ENCODE results near the gene MKNK1. TPM values are rescaled to one million over a fixed set of nuclear protein-coding genes. Genes with fewer than 3 reads are reported as not detected.

Gene MKNK1
- total RNA-seq, 1 donor from 2014 or later = 42.5 TPM

DNA sequence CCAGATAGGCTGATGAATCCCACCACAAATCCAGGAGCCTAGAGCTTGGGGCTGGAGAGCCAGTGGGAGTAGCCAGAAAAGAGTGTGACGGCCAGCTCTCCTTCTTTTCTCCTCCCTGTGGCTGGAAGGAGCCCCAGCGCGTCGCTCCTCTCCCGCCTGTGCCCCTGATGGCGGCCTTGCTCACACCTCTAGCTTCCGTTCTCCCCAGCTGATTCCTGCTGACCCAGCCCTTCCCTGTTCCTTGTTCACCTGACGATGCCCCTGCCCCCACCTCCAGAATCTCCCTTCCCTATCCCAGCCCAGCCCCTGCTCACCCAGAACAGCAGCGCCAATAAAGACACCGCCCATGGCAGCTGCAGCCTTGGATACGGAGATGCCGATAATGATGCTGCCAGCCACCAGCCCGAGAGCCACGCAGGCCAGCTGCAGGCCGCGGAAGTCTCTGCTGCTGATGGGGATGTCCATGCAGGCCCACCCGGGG, 53.3 kb downstream of the MKNK1 start:
- no peak for DNase-seq
- no peak for ATAC-seq
- intact Hi-C loops (cut with micrococcal nuclease) = no loop called here

DNA sequence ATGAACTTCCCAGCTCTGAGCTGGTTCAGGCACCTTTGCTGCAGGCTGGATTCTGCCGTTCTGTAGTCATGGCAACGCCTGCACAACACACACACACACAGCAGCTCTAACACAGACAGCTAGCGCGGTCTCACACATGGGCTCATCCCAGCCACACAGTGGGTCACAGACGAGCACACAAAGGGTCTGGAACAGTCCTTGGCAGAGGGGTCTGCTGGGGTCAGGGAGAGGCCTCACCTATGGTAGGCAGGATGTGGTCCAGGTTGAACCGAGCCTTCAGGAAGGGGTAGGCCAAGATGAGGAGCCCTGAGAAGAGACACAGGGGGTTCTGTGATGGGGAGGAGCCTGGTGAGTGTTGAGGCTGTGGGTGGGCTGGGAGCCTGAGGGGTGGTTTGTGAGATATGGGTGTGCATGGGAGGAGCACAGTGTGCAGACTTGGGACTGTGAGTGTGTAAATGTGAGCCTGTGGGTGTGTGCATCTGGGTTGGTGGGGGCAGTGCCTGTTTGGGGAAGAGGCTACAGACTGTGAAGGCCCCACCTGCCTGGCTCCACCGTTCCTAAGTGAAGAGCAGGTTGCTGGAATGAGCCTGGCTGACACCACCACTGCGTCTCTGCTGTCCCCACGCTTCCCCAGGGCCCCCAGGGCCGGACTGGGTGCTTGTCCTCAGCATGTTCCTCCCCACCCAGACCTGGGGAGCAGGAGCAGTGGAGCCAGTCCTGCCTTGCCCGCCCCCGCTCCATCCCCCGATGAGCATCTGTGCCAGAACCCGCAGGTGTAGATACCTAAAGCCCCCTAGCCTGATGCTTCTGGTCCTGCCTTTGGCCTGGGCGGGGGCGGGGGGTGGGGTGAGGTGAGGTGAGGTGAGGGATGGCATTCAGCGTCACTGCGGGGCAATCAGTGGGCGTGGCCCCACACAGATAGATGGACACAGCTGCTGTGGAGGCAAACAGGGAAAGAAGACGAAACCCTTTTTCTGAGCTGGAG, 54.1 kb downstream of the MKNK1 start:
- intact Hi-C loops (cut with micrococcal nuclease) = no loop called here
- no peak for ATAC-seq
- no peak for DNase-seq

DNA sequence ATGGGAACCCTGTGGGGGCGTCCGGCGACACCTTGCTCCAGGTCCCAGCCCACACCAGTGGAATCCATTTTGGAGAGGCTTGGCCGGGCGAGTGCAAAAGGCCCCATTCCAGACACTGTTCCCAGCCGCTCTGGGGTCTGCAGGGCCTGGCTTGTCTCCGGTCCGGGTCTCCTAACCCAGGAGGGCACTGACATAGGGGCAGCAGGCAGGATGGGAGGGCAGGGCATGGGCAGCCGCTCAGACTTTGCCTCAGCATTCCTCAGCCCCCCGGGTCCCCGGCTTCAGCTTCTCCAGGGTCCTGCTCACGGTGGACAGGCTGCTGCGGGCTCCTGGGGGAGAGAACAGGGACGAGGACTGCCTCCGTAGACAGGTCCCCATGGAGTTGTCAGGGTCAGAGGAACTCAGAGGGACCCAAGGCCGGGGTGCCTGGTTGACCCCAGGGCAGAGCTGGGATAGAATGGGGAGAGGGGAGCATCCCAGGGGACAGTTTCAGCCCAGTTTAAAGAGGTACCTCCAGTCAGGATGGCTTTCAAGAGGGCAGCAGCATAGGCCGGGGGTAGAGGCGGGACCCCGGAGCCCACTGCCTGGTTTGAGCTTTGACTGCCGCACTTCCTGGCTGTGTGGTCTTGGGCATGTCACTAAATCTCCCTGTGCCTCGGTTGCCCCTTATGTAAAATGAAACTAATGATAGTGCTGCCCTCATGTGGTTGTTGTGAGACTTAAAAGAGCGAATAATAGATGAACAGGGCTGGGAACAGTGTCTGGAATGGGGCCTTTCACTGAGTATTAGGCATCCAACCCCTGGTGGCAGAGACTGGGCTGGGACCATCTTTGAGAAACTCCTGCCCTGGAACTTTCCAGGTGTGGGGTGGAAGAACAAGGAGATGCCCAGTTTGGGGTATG, 56.3 kb downstream of the MKNK1 start:
- intact Hi-C loops (cut with micrococcal nuclease) = no loop called here
- DNase-seq (no peak), ATAC-seq (peak; percentile 52)

DNA sequence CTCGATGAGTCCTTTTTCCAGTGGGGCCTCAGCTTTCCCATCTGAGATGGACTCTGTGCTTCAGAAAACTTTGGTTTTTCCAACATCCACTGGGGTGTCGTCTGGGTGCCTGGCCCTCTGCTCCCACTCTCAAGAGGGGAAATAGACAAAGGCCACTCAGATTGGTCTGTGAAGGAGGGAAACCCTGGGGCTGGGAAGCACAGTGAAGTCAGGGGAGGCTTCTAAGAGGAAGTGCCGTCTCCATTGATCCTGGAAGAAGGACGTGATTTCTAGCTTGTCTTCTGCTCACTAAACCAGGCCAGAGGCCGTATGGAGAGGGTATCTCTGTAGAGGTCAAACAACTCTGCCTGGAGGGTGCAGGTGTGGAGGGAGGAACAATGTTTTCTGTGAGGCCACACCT, 57.9 kb downstream of the MKNK1 start:
- DNase-seq (no peak), ATAC-seq (no peak)
- intact Hi-C loops (cut with micrococcal nuclease) = no loop called here

DNA sequence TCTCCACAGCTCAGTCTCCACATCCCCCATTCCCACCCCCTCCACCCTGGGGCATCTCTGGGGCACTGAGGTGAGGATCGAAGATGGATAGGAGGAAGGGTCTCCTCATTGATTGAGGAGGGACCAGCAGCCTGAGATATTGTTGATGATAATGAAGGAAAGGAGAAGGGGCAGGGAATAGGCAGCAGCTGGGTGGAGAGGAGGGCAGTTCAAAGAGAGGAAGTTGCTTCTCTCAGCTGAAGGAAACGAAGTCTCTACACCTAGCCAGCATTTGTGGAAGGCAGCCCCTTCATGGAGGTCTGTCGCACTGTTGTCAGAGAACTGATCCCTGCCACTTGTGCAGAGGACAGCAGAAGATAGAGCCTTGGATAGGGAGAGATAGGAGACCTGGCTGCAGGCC, 58.3 kb downstream of the MKNK1 start:
- no peak for DNase-seq
- no peak for ATAC-seq
- intact Hi-C loops (cut with micrococcal nuclease) = no loop called here

DNA sequence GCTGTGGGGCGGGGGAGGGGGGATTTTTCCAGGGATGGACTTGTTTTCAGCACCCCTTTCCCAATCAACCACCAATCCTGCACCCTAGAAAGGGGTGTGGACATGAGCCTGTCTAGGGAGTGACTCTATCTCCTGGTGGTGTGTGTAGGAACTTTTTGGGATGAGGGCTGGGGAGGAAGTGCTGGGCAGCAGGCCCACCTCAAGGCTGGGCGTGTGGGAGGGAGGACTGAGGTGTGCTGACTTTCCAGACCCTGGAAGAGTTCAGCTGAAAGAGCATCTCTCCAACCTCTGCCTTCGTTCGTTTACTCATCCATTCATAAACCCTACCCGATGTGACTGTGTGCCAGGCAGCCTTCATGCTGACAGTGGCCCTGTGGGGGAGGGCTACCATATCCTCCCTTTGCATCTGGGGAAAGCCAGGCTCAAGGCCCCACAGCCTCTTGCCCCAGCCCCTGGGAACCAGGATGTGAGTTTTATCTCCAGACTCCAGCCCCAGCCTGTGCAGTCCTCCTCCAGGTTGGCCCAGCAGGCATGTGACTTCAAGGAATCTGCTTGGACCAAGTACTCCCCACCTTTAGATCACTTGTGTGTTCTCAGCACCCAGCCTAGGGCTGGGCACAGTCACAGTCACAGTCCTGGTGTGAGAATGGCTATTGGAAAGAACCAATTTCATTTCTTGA, 59.4 kb downstream of the MKNK1 start:
- no peak for DNase-seq
- no peak for ATAC-seq
- intact Hi-C loops (cut with micrococcal nuclease) = no loop called here

DNA sequence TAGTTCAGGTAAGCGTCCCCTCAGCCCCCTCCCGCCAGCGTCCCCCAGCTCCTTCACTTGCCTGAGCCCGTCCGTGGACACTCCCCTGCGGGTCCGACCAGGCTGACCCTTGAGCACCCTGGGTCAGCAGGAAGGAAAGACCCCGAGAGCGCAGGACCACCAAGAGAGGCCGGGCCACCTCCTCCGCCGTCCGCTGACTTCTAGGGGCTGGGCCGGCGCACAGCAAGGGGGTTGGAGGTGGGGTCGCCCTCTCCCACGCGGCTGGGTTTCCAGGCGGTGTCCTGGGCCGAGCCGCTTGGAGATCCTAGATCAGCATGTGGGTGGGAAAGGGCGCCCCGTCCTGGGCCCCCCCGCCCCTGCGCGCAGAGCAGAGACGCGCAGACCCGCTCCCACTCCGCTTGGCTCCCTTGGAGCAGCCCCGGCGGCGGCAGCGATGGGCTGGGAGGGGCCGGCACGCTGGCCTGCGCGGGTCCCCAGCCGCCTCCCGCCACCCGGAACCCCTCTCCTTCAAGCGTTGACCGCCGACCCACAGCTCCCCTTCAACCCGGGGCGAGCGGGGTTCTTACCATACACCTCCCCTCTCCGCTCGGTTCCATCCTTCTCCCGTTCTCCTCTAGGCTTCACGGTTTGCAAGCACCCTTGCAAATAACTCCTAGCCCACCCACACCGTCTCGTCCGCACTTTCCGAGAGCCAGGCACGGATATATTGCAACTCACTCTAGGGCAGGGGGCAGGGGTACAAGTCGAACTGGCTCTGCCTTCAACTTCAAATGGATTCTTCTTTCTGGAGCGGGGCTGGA, 60.1 kb downstream of the MKNK1 start:
- intact Hi-C loops (cut with micrococcal nuclease) = no loop called here
- ATAC-seq = peak; percentile 13
- DNase-seq = no peak

DNA sequence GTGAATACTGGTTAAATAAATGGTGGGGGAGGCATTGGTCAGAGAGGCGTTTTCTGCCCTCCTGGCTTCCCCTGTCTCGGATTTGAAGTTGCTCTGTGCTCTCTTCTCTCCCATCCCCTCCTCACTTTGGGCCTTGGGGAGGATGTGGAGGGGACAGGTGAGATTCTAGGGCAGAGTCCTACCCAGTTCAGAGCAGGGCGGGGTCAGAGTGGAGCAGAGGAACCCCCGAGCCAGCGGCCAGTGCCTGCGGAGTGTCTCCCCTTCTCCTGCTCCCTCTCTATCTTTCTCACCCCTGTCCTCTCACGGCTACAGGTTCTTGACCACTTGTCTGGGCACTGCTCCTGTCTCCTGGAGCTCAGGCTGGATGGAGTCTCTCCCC, 60.7 kb downstream of the MKNK1 start:
- no peak for DNase-seq
- intact Hi-C loops (cut with micrococcal nuclease) = no loop called here
- no peak for ATAC-seq

DNA sequence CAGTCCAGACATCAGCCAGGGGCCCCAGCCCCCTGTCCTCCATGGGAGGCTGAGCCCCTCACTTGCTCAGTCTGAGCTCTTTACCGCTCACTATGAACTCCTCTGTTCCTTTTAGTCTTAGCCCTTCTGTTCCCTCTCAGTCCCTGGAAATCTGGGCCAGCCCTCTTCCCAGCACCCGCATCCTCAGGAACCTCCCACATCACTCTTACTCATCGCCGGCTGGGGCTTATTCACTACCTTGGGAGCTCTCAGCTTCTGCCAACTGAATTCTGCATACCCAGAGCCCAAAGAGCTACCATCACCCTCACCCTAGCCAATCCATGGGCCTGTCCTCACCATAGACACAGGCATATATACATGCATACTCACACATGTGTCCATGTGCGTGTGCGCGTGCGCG, 64.1 kb downstream of the MKNK1 start:
- intact Hi-C loops (cut with micrococcal nuclease) = loop anchor here (10.0 kb wide), 1 partner anchor 185 kb away; no protein-coding TSS in a partner anchor
- DNase-seq = no peak
- no peak for ATAC-seq

DNA sequence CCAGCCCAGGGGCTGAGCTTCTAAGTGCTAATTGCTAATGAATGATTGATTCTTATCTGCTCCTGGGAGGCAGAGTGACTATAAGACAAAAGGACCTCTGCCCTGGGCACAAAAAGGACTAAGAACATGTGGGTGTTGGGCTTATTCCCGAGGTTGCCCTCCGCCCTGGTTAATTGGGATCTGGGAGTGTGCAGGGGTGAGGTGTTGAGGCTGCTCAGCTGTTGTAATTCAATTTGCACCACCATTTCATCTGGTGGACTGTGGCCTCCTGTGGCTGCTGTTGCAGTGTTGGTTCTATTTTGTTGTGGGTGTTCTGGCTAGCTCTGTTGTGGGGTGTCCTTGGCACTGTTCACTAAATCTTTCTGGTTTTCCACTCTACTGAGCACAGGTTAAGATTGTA, 65.9 kb downstream of the MKNK1 start:
- DNase-seq (no peak), ATAC-seq (no peak)
- intact Hi-C loops (cut with micrococcal nuclease) = loop anchor here (10.0 kb wide), 1 partner anchor 187 kb away; no protein-coding TSS in a partner anchor

DNA sequence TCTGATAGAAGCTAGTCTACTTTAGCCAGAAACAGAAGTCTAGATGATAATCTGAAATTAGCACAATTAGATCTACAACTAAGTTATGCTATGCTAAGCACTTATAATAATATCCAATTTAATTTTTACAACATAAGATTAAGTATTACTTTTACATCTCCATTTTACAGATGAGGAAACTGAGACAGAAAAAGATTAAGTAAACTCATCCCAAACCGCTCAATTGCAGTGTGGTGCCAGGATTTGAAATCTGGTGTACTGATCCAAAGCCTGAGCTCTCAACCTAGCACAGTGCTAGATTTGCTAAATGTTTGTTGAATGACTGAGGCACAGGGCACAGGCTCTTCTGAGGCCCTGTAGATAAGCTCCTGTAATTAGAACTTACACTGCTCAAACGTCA, 66.4 kb downstream of the MKNK1 start:
- intact Hi-C loops (cut with micrococcal nuclease) = loop anchor here (10.0 kb wide), 1 partner anchor 187 kb away; no protein-coding TSS in a partner anchor

DNA sequence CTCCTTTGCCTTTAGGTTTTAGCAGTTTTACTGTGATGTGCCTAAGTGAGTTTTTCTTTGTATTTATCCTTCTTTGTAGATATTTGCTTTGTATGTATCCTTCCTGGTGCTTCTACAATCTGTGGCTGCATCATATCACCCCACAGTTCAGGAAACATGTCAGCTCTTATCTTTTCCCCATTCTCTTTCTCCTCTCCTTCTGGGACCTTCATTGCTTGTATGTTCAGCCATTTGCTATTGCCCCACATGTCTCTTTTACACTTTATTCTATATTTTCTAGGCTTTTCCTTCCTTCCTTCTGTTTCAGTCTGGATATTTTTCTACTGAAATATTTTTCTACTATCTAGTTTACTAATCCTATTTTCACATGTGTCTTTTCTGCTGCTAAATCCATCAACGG, 67.5 kb downstream of the MKNK1 start:
- no peak for ATAC-seq
- intact Hi-C loops (cut with micrococcal nuclease) = loop anchor here (10.0 kb wide), 1 partner anchor 188 kb away; no protein-coding TSS in a partner anchor
- no peak for DNase-seq

More for the DNA sequence above, 66.4 kb downstream of the MKNK1 start:
- ATAC-seq (no peak), DNase-seq (no peak)

DNA sequence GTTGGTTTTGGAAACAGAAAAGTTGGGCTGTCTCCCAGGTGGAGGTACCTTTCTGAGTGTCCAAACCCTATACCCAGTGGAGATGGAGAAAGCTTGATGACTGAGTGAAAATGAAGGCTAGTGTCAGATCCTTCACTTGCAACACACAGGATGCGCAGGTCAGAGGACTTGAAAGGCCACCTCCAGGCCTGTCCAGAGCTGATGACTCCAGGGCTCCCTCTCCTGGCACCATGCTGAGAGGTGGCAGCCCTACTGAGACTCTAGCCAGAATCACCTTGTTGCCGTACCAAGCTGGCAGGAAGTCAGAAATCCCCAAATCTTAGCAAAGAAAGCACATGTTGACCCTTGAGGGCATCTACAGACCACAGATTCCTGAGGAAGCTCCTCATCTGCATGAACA, 69.0 kb downstream of the MKNK1 start:
- DNase-seq = no peak
- intact Hi-C loops (cut with micrococcal nuclease) = loop anchor here (10.0 kb wide), 1 partner anchor 190 kb away; no protein-coding TSS in a partner anchor
- peak; percentile 40 for ATAC-seq

DNA sequence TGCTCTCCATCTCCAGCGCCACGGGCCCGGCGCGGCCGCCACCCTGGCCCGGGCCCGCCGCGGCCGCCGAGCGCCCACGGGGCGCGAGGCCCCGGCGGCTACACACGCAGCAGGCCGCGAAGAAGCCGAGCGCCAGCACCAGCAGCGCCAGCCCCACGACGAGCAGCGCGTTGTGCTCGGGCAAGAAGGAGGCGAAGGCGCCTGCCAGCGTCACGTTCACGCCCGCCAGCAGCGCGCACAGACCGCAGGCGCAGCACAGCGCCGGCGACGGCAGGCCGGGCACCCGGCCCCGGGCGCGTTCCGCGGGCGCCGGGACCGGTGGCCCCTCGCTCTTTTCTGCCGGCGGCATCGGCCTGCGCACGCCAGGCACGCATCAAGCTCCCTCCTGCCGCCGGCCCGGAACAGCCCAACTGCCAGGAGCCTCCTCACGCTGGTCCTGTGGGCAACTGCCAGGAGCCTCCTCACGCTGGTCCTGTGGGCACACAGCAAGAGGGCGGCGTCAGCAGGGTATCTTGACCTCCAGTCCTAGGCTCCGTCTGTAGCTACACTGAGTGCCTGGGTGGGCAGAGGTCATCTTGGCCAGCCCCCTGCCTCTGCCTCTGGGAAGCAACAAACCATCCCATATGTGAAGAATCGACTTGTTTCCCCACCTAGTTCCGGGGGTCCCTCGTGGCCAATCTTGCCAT, 70.7 kb downstream of the MKNK1 start:
- intact Hi-C loops (cut with micrococcal nuclease) = loop anchor here (10.0 kb wide), 1 partner anchor 191 kb away; no protein-coding TSS in a partner anchor
- peak; percentile 72 for DNase-seq
- peak; percentile 66 for ATAC-seq

DNA sequence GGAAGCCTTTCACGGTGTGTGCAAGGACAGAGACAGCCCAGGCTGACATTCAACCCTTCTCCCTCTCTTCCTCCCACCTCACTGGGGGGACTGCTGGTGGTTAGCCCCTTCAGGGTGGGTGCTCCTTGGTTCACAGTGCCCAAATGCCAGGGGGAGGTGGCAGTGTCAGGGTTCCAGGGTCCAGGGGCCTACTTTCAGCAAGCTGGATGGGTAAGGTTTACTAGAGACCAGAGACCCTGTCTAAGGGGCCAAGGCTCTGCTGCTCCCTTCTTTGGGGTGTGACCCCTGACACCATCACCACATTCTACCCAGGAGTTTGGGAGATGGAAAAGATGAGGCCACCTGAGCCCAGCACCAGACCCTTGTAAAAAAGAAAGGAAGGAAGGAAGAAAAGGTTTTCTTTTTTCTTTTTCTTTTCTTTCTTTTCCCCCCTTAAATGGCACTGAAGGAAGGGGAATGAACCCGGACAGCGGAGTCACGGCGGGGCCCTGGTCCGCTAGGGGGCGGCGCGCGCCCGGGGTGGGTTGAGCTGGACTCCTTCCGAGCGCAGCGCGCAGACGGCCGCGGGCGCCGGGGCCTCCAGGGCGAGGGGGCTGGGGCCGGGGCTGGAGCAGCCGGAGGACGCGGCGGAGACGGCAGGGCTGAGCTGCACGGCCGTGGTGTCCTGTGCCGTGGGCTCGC, 71.4 kb downstream of the MKNK1 start:
- ATAC-seq (peak; percentile 89), DNase-seq (peak; percentile 84)
- intact Hi-C loops (cut with micrococcal nuclease) = loop anchor here (10.0 kb wide), 1 partner anchor 192 kb away; no protein-coding TSS in a partner anchor

DNA sequence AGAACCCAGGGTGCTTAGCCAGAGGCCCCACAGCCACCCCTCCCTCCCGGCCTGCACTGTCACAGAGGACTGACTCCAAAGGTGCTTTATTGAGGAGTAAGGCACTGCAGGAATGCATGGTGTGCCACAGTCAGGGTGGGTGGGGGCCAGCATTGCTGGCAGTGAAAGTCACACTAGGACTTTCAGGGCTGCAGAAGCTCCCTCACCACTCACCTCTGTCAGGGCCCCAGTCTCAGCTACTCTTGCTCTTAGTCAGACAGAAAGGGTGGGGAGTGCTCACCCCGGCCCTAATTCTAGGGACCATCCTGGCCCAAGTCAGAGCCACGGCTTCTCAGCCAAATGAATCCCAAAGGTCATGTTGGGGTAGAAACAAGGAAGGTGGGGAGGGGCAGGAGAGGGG, 72.0 kb downstream of the MKNK1 start:
- ATAC-seq (no peak), DNase-seq (no peak)
- intact Hi-C loops (cut with micrococcal nuclease) = loop anchor here (10.0 kb wide), 1 partner anchor 193 kb away; no protein-coding TSS in a partner anchor

Measured in left ventricle myocardium superior (tissue), 1 donor.